A549 (cell line): ENCODE data around the gene LINGO3.

Experiments
- CBX2 ChIP-seq: fragments of 200-600 bp; sonication (generic); IDR thresholded peaks from 2 replicates; pipeline ENCODE4 v1.6.1; 2016; ENCODE audit warnings: low read depth, mild to moderate bottlenecking, borderline replicate concordance
- CTCF ChIP-seq: fragments of >200 bp; sonication (Bioruptor Twin); formaldehyde crosslinking; IDR thresholded peaks from 3 replicates; pipeline ENCODE4 v1.5.1; 2016
- ESRRA ChIP-seq: fragments of 150-350 bp; IDR thresholded peaks from 2 replicates; pipeline ENCODE4 v1.6.1; 2014; ENCODE audit warnings: mild to moderate bottlenecking, low read length, borderline replicate concordance
- FOSL2 ChIP-seq, 2 experiments: fragments of 450-650 bp in 1 of 2; fragments of >200 bp in 1 of 2; sonication (Bioruptor Twin) in 1 of 2; formaldehyde crosslinking; IDR thresholded peaks; 2 replicates each; pipeline versions ENCODE4 v1.5.0 to v1.6.1; 2016 to 2020; ENCODE audit warnings: mild to moderate bottlenecking in 1 of 2, moderate library complexity in 1 of 2
- HMGXB4 ChIP-seq: fragments of 250-450 bp; sonication (Bioruptor Pico); IDR thresholded peaks from 2 replicates; pipeline ENCODE4 v1.5.0; 2021; ENCODE audit warnings: mild to moderate bottlenecking, moderate library complexity, borderline replicate concordance
- JUNB ChIP-seq: fragments of >200 bp; sonication (Bioruptor Twin); formaldehyde crosslinking; IDR thresholded peaks from 2 replicates; pipeline ENCODE4 v1.6.1; 2016
- KDM5A ChIP-seq: fragments of 200-600 bp; sonication (generic); IDR thresholded peaks from 2 replicates; pipeline ENCODE4 v1.6.1; 2016; ENCODE audit warnings: antibody characterized with exemption, mild to moderate bottlenecking
- POLR2A ChIP-seq: IDR thresholded peaks from 2 replicates; pipeline ENCODE4 v1.6.1; 2012; ENCODE audit warnings: mild to moderate bottlenecking, low read length
- RCOR1 ChIP-seq: fragments of 150-350 bp; IDR thresholded peaks from 2 replicates; pipeline ENCODE4 v1.6.1; 2014; ENCODE audit warnings: antibody characterized with exemption, low read length, low read depth
- RFX5 ChIP-seq: fragments of 450-650 bp; IDR thresholded peaks from 2 replicates; pipeline ENCODE4 v1.7.1; 2014; ENCODE audit warnings: antibody characterized with exemption, mild to moderate bottlenecking, moderate library complexity
- RNF2 ChIP-seq: fragments of 200-600 bp; sonication (generic); IDR thresholded peaks from 2 replicates; pipeline ENCODE4 v1.6.1; 2016; ENCODE audit warnings: low read depth, mild to moderate bottlenecking, antibody characterized with exemption, moderate library complexity, borderline replicate concordance
- SMC3 ChIP-seq: fragments of >200 bp; sonication (Bioruptor Twin); formaldehyde crosslinking; IDR thresholded peaks from 3 replicates; pipeline ENCODE4 v1.6.1; 2018; ENCODE audit warnings: inconsistent platforms
- TF ChIP-seq, protein P1 (sequence below): IDR thresholded peaks from 2 replicates; pipeline ENCODE4 v1.6.1; 2012

- TF ChIP-seq CBX2 = no peak
- TF ChIP-seq, protein P1, sequence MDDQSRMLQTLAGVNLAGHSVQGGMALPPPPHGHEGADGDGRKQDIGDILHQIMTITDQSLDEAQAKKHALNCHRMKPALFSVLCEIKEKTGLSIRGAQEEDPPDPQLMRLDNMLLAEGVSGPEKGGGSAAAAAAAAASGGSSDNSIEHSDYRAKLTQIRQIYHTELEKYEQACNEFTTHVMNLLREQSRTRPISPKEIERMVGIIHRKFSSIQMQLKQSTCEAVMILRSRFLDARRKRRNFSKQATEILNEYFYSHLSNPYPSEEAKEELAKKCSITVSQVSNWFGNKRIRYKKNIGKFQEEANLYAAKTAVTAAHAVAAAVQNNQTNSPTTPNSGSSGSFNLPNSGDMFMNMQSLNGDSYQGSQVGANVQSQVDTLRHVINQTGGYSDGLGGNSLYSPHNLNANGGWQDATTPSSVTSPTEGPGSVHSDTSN = no peak
- TF ChIP-seq KDM5A = no peak
- no peak for TF ChIP-seq SMC3
- TF ChIP-seq POLR2A = no peak
- TF ChIP-seq CTCF = no peak
- TF ChIP-seq RFX5 = no peak
- no peak for TF ChIP-seq RCOR1
- TF ChIP-seq ESRRA = no peak
- TF ChIP-seq HMGXB4 (CRISPR knock-in tag) = no peak
- no peak for TF ChIP-seq JUNB
- no peak for TF ChIP-seq FOSL2 (IDR thresholded peaks at IDR 0.05)
- no peak for TF ChIP-seq FOSL2 (CRISPR knock-in tag; IDR thresholded peaks at IDR 0.05)
- no peak for TF ChIP-seq RNF2
These were observed 17.5 kb upstream of the LINGO3 start for GRCh38 chr19:2325281-2326046.
